Smooth muscle cell (in vitro differentiated cells): ENCODE data around the gene KIAA1958. TPM values are rescaled to one million over a fixed set of nuclear protein-coding genes. Genes with fewer than 3 reads are reported as not detected.
"Not testable (repeated sequence)": the region's sequence is repeated elsewhere in the genome, so short reads cannot be mapped to it uniquely, and the experiment has no call there.

Experiments
- DNase-seq: peaks from one replicate; lab custom pipeline; 2025; ENCODE audit not compliant: unreplicated experiment; lab: John Stamatoyannopoulos, UW
- H2AFZ ChIP-seq: fragments of 200-600 bp; sonication (generic); 2 replicates; pipeline ENCODE4 v1.6.0; 2016; ENCODE audit warnings: antibody characterized with exemption, low read depth, mild to moderate bottlenecking
- H3F3A ChIP-seq: fragments of 200-600 bp; sonication (generic); 2 replicates; pipeline ENCODE4 v1.6.0; 2017; ENCODE audit warnings: antibody characterized with exemption, low read depth
- H3K27ac ChIP-seq: fragments of 200-600 bp; sonication (generic); 2 replicates; pipeline ENCODE4 v1.5.1; 2016; ENCODE audit warnings: low read depth, mild to moderate bottlenecking
- H3K27me3 ChIP-seq: fragments of 200-600 bp; sonication (generic); 2 replicates; pipeline ENCODE4 v1.6.1; 2016; ENCODE audit warnings: low read depth, mild to moderate bottlenecking
- H3K36me3 ChIP-seq: fragments of 200-600 bp; sonication (generic); 2 replicates; pipeline ENCODE4 v1.5.1; 2016; ENCODE audit warnings: low read depth
- H3K4me1 ChIP-seq: fragments of 200-600 bp; sonication (generic); 2 replicates; pipeline ENCODE4 v1.5.1; 2016; ENCODE audit warnings: low read depth
- H3K4me2 ChIP-seq: fragments of 200-600 bp; sonication (generic); 2 replicates; pipeline ENCODE4 v1.6.0; 2016; ENCODE audit warnings: mild to moderate bottlenecking
- H3K4me3 ChIP-seq: fragments of 200-600 bp; sonication (generic); 2 replicates; pipeline ENCODE4 v1.5.1; 2016; ENCODE audit warnings: mild to moderate bottlenecking
- H3K79me2 ChIP-seq: fragments of 200-600 bp; sonication (generic); 2 replicates; pipeline ENCODE4 v1.6.0; 2016; ENCODE audit warnings: low read depth, mild to moderate bottlenecking
- H3K9ac ChIP-seq: fragments of 200-600 bp; sonication (generic); 2 replicates; pipeline ENCODE4 v1.6.0; 2016; ENCODE audit warnings: low read depth
- H3K9me3 ChIP-seq: fragments of 200-600 bp; sonication (generic); replicated peaks from 2 replicates; pipeline ENCODE4 v1.5.1; 2016; ENCODE audit warnings: low read depth
- H4K20me1 ChIP-seq: fragments of 200-600 bp; sonication (generic); 2 replicates; pipeline ENCODE4 v1.6.0; 2016; ENCODE audit warnings: low read depth
- WGBS: methylation state at CpG from one replicate; pipeline ENCODE4 v1.1.7; 2016; ENCODE audit warnings: low lambda C conversion rate; 5-methylcytosine and 5-hydroxymethylcytosine counted together
- polyA plus RNA-seq: library from polyadenylated mRNA; unstranded; fragments of >200 nt; fragmentation: Nextera tagmentation; extraction: Ambion mirVana; gene quantifications from 2 replicates; pipeline ENCODE4 v1.2.1, GENCODE V29; 2016
- total RNA-seq: library from RNA; depleted of rRNA; stranded (reverse); fragments of >200 nt; gene quantifications from 2 replicates; pipeline ENCODE4 v1.2.3, GENCODE V29; 2014
- TF ChIP-seq, protein P1 (sequence below): fragments of 200-600 bp; sonication (generic); IDR thresholded peaks from 2 replicates; pipeline ENCODE4 v1.5.1; 2017; ENCODE audit warnings: borderline replicate concordance, mild to moderate bottlenecking, antibody characterized with exemption; ENCODE audit not compliant: insufficient read depth, poor library complexity, severe bottlenecking

The KIAA1958 gene
- total and polyA plus RNA-seq, 2 experiments from 2014 or later = 1.1 to 1.8 TPM

DNA sequence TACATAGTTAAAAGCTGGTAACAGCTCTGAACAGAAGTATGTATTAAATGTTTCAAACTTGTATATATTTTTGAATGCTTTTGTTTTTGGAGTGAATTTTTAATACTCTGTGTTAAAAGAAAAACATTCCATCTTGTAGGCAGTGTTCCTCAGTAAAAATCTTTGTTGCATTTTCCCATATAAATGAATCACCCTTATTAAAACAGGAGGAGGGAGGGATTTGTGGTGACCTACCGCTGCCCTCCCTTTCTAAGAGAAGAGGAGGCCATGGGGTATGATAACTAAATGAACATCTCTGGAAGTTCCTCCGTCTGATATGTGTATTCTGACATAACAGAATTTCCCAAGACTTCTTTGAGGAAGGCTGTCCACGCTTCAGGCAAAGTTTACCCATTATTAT lies 177.9 kb downstream of the KIAA1958 start:
- TF ChIP-seq, protein P1, sequence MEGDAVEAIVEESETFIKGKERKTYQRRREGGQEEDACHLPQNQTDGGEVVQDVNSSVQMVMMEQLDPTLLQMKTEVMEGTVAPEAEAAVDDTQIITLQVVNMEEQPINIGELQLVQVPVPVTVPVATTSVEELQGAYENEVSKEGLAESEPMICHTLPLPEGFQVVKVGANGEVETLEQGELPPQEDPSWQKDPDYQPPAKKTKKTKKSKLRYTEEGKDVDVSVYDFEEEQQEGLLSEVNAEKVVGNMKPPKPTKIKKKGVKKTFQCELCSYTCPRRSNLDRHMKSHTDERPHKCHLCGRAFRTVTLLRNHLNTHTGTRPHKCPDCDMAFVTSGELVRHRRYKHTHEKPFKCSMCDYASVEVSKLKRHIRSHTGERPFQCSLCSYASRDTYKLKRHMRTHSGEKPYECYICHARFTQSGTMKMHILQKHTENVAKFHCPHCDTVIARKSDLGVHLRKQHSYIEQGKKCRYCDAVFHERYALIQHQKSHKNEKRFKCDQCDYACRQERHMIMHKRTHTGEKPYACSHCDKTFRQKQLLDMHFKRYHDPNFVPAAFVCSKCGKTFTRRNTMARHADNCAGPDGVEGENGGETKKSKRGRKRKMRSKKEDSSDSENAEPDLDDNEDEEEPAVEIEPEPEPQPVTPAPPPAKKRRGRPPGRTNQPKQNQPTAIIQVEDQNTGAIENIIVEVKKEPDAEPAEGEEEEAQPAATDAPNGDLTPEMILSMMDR = no peak
- no peaks in the 10 kb centered on the region for H3K79me2 ChIP-seq
- H2AFZ ChIP-seq = no peak overlapping the region
- no peaks in the 10 kb centered on the region for H3K36me3 ChIP-seq
- no peak overlapping the region for H3K27ac ChIP-seq
- no peaks in the 10 kb centered on the region for H3F3A ChIP-seq
- no peak overlapping the region for H3K9ac ChIP-seq
- 92% methylated on average over 3 of the region's 3 CpGs for WGBS
- no peaks in the 10 kb centered on the region for H4K20me1 ChIP-seq
- H3K27me3 ChIP-seq = no peaks in the 10 kb centered on the region
- DNase-seq = no peak
- H3K4me2 ChIP-seq = no peak overlapping the region
- no peaks in the 10 kb centered on the region for H3K4me1 ChIP-seq
- no peaks in the 10 kb centered on the region for H3K9me3 ChIP-seq
- no peak overlapping the region for H3K4me3 ChIP-seq

DNA sequence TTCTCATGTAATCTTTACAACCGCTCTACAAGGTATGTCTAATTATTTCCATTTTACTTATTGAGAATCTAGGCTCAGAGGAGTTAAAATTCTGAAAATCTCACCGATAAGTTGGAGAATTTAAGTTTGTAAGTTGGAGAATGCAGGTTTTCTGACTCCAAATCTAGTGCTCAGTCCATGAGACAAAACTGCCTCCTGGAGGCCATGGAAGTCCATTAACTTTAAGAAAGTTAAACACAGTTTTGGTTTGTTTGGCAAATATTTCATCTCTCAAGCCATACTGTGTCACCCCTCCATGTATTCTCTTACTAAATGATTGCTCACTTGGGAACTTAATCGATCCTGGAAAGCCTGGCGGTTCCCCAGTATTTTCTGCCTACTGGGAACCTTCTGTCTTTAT lies 178.7 kb downstream of the KIAA1958 start:
- H3K27ac ChIP-seq = no peak overlapping the region
- H3K9me3 ChIP-seq = no peaks in the 10 kb centered on the region
- H3K4me1 ChIP-seq = no peaks in the 10 kb centered on the region
- H4K20me1 ChIP-seq = no peaks in the 10 kb centered on the region
- TF ChIP-seq, protein P1 = no peak
- no peak overlapping the region for H3K4me2 ChIP-seq
- H3K9ac ChIP-seq = no peak overlapping the region
- H2AFZ ChIP-seq = no peak overlapping the region
- no peak overlapping the region for H3K4me3 ChIP-seq
- WGBS = 95% methylated on average over 4 of the region's 4 CpGs
- DNase-seq = no peak
- H3K27me3 ChIP-seq = no peaks in the 10 kb centered on the region
- H3K36me3 ChIP-seq = no peaks in the 10 kb centered on the region
- H3K79me2 ChIP-seq = no peaks in the 10 kb centered on the region
- no peaks in the 10 kb centered on the region for H3F3A ChIP-seq

DNA sequence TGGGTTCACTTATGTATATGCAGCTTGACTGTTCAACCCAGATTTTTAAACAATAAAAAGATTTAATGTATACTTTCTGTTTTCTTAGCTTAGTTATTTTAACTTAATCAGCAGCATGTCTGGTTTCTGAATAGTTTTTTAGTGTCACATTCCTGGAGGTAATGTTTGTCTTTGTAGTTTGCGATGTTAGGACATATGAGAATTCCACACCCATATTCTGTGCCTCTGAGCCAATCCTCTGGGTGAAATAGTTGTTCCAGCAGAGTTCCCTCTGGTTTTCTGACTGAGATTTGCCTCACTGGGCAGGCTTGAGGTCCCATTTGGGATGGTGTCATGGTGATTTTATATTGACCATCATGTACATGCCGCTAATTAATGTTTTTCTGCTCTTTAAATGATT lies 182.7 kb downstream of the KIAA1958 start:
- Histone ChIP-seq H2AFZ (no peak overlapping the region), H4K20me1 (no peaks in the 10 kb centered on the region), H3K4me3 (no peak overlapping the region), H3K9me3 (no peaks in the 10 kb centered on the region), H3K36me3 (no peaks in the 10 kb centered on the region), H3K4me1 (no peaks in the 10 kb centered on the region), H3F3A (no peaks in the 10 kb centered on the region), H3K79me2 (no peaks in the 10 kb centered on the region), H3K9ac (no peak overlapping the region), H3K27ac (no peak overlapping the region), H3K27me3 (no peaks in the 10 kb centered on the region), H3K4me2 (no peak overlapping the region)
- TF ChIP-seq, protein P1 = no peak
- no peak for DNase-seq
- 93% methylated on average over 2 of the region's 2 CpGs for WGBS

DNA sequence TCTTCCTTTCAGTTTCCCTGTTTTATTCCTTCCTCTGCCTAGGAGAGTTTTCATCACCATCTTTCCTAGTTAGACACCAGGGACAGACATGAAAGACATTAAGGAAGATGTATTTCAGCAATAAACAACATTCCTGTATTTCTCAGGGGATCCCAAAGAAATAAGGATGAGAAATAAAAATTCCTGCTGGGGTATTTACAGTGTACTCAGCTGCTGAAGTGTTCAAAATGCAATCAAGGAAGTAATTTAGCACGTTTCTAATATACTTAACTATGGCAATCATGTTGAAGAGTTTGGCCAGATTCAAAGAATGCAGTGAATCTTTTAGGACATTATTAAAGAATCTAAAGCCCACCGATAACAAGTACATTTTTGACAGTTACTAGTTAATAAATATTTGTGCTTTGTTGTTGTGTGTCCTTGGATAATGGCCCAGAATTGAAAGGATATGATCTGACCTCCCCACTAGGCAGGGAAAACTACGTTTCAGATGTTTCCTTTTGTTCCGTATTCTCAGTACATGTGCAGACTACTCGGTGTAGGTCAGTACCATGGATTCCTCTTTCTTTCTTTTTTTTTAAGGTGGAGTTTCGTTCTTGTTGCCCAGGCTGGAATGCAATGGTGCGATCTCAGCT lies 184.5 kb downstream of the KIAA1958 start:
- H3K36me3 ChIP-seq = no peaks in the 10 kb centered on the region
- H3K4me3 ChIP-seq = no peak overlapping the region
- H3K27me3 ChIP-seq = no peaks in the 10 kb centered on the region
- no peak overlapping the region for H3K27ac ChIP-seq
- no peaks in the 10 kb centered on the region for H3K79me2 ChIP-seq
- no peak overlapping the region for H2AFZ ChIP-seq
- no peak overlapping the region for H3K9ac ChIP-seq
- H4K20me1 ChIP-seq = no peaks in the 10 kb centered on the region
- DNase-seq = no peak
- TF ChIP-seq, protein P1 = no peak
- no peaks in the 10 kb centered on the region for H3K9me3 ChIP-seq
- no peaks in the 10 kb centered on the region for H3K4me1 ChIP-seq
- WGBS = 95% methylated on average over 7 of the region's 7 CpGs
- no peak overlapping the region for H3K4me2 ChIP-seq
- no peaks in the 10 kb centered on the region for H3F3A ChIP-seq

DNA sequence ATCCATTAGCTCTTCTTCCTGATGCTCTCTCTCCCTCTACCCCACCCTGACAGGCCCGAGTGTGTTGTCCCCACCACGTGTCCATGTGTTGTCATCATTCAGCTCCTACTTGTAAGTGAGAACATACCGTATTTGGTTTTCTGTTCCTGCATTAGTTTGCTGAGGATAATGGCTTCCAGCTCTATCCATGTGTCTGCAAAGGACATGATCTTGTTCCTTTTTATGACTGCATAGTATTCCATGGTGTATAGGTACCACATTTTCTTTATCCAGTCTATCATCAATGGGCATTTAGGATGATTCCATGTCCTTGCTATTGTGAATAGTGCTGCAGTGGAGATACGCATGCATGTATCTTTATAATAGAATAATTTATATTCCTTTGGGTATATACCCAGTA lies 186.6 kb downstream of the KIAA1958 start:
- WGBS = 91% methylated on average over 4 of the region's 4 CpGs
- not testable (repeated sequence) for DNase-seq, H3K36me3 ChIP-seq, H3K27me3 ChIP-seq, H3K4me1 ChIP-seq, H3K4me3 ChIP-seq, H3K9ac ChIP-seq, H3K79me2 ChIP-seq, H3F3A ChIP-seq, H3K9me3 ChIP-seq, H3K27ac ChIP-seq, H4K20me1 ChIP-seq, H2AFZ ChIP-seq, H3K4me2 ChIP-seq
